ENCODE results near the gene SHC4. TPM values are rescaled to one million over a fixed set of nuclear protein-coding genes. Genes with fewer than 3 reads are reported as not detected.

SHC4 gene
- total RNA-seq, 1 experiment from 2014 or later = 0.26 TPM

DNA sequence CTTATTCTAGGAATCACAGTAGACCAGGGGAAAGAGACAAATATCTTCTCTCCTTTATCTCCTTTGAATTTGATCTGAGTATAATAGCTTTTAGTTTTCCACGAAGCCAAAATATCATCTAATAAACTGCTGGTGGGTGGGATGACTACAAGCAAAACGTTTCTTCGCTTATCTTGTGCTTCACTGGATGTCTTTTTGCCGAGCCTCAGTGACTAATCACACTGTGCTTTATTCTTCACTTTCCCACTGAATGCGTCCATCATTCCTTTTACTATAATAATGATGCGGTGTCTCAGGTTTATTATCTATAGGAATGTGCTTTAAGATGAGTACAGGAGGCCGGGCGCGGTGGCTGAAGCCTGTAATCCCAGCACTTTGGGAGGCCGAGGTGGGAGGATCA lies 185.4 kb downstream of the SHC4 start:
- intact Hi-C loops (cut with micrococcal nuclease) = no loop called here
- BruUV-seq (replicated peaks) = no TSS peak
- Mint-ChIP-seq H3K9me3 (ENCODE audit: unreplicated experiment) (no peaks in the 10 kb centered on the region), H3K4me1 (ENCODE audit: insufficient read depth, unreplicated experiment) (no peaks in the 10 kb centered on the region), H3K4me3 (ENCODE audit: unreplicated experiment) (no peak overlapping the region), H3K36me3 (ENCODE audit: insufficient read depth, unreplicated experiment) (peaks cover 4% of the 10 kb centered on the region), H3K27me3 (ENCODE audit: insufficient read depth, unreplicated experiment) (no peaks in the 10 kb centered on the region), H3K27ac (ENCODE audit: low read depth, unreplicated experiment) (no peak overlapping the region)
- DNase-seq (ENCODE audit: unreplicated experiment) = no peak
- POLR2A ChIA-PET = interaction anchor here (1.8 kb wide), 1 partner anchor 56 kb away, joined by 5 read pairs; no protein-coding TSS in a partner anchor
- CTCF ChIA-PET = interaction anchor here (1.1 kb wide), 1 partner anchor 23 kb away, joined by 5 read pairs; no protein-coding TSS in a partner anchor
- TF ChIP-seq, protein P1, sequence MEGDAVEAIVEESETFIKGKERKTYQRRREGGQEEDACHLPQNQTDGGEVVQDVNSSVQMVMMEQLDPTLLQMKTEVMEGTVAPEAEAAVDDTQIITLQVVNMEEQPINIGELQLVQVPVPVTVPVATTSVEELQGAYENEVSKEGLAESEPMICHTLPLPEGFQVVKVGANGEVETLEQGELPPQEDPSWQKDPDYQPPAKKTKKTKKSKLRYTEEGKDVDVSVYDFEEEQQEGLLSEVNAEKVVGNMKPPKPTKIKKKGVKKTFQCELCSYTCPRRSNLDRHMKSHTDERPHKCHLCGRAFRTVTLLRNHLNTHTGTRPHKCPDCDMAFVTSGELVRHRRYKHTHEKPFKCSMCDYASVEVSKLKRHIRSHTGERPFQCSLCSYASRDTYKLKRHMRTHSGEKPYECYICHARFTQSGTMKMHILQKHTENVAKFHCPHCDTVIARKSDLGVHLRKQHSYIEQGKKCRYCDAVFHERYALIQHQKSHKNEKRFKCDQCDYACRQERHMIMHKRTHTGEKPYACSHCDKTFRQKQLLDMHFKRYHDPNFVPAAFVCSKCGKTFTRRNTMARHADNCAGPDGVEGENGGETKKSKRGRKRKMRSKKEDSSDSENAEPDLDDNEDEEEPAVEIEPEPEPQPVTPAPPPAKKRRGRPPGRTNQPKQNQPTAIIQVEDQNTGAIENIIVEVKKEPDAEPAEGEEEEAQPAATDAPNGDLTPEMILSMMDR (IDR thresholded peaks at IDR 0.05; ENCODE audit: unreplicated experiment) = no peak

DNA sequence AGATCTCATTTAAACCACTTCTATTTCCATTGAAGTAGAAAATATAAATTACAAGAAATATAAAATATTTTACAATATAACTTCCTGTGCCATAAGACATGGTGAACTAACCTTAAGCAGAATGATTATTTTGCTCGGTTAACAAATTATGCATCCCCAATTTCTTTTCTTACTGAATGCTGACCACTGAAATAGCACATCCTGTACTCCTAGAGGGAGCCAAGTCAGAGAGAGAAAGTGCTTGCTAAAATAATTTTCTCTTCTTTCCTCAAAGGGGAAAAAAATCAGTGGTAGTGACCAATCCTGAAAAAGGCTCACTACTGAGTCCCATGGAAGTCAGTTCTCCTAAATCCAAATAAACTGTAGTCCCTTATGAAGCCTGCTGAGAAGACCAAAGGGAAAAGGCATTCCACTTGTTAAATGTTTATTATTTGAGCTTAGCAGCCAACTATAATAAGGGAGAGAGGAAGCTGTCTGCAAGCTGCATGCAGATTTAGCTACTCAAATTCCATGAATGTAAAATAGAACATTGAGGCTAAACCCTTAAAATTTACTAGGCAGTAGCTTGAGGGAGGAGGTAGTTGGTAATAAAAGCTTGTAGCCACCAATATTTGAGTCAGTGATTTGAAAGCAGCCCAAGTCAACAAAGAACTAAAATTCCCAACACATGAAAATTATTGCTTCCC lies 185.9 kb downstream of the SHC4 start:
- intact Hi-C loops (cut with micrococcal nuclease) = no loop called here
- Mint-ChIP-seq H3K27me3 (ENCODE audit: insufficient read depth, unreplicated experiment) (no peaks in the 10 kb centered on the region), H3K36me3 (ENCODE audit: insufficient read depth, unreplicated experiment) (peaks cover 5% of the 10 kb centered on the region), H3K4me1 (ENCODE audit: insufficient read depth, unreplicated experiment) (no peaks in the 10 kb centered on the region), H3K4me3 (ENCODE audit: unreplicated experiment) (no peak overlapping the region), H3K27ac (ENCODE audit: low read depth, unreplicated experiment) (no peak overlapping the region), H3K9me3 (ENCODE audit: unreplicated experiment) (no peaks in the 10 kb centered on the region)
- ChIA-PET CTCF (interaction anchor here (0.6 to 1.1 kb wide), 2 partner anchors 24 to 50 kb away, joined by 4 to 5 read pairs; no protein-coding TSS in a partner anchor), POLR2A (interaction anchor here (0.6 to 1.8 kb wide), 2 partner anchors 56 to 107 kb away, joined by 3 to 5 read pairs; no protein-coding TSS in a partner anchor)
- DNase-seq (ENCODE audit: unreplicated experiment) = no peak
- TF ChIP-seq, protein P1 (IDR thresholded peaks at IDR 0.05; ENCODE audit: unreplicated experiment) = no peak
- no TSS peak for BruUV-seq (replicated peaks)

DNA sequence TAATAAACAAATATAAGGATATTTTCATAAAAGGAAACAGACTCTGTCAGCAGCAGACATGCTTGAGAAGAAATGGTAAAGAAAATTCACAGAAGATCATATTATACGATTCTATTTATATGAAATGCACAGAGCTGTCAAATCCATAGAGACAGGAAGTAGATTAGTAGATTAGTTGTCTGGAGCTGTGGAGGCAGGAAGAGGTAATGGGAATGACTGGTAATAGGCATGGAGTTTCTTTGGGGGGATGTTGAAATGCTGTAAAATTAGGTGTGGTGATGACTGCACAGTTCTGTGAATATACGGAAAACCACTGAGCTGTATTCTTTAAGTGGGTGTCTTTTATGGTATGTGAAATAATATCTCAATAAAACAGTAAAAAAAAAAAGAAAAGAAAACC lies 188.2 kb downstream of the SHC4 start:
- intact Hi-C loops (cut with micrococcal nuclease) = no loop called here
- no TSS peak for BruUV-seq (replicated peaks)
- Mint-ChIP-seq H3K27me3 (ENCODE audit: insufficient read depth, unreplicated experiment) (no peaks in the 10 kb centered on the region), H3K4me3 (ENCODE audit: unreplicated experiment) (no peak overlapping the region), H3K4me1 (ENCODE audit: insufficient read depth, unreplicated experiment) (no peaks in the 10 kb centered on the region), H3K9me3 (ENCODE audit: unreplicated experiment) (no peaks in the 10 kb centered on the region), H3K27ac (ENCODE audit: low read depth, unreplicated experiment) (no peak overlapping the region), H3K36me3 (ENCODE audit: insufficient read depth, unreplicated experiment) (peaks cover 11% of the 10 kb centered on the region)
- TF ChIP-seq, protein P1 (IDR thresholded peaks at IDR 0.05; ENCODE audit: unreplicated experiment) = no peak
- ChIA-PET CTCF (interaction anchor here (0.6 to 0.7 kb wide), 2 partner anchors 11 to 188 kb away, joined by 3 read pairs; no protein-coding TSS in a partner anchor), POLR2A (interaction anchor here (0.6 to 1.4 kb wide), 4 partner anchors 15 to 93 kb away, joined by 3 to 4 read pairs (median 4); no protein-coding TSS in a partner anchor)
- DNase-seq (ENCODE audit: unreplicated experiment) = no peak

DNA sequence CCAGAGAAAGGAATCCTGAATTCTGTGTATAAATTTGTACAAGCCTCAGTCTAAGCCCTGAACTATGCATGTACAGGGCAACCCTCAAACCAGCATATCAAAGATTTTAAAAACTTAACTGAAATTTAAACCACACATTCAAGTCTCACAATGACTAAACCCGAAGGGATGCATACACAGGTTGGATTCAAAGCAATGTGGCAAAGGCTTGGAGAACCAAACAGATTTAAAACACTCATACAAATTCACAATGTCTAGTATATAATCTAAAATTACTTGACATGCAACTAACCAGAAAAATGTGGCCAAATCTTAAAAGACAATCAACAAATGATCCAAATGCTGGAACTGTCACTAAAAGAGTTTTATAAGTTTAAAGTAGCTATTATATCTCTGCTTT lies 189.2 kb downstream of the SHC4 start:
- CTCF ChIA-PET = no interaction called here
- no peak for DNase-seq (ENCODE audit: unreplicated experiment)

More for the DNA sequence above, 189.2 kb downstream of the SHC4 start:
- no TSS peak for BruUV-seq (replicated peaks)
- H3K27me3 Mint-ChIP-seq (ENCODE audit: insufficient read depth, unreplicated experiment) = no peaks in the 10 kb centered on the region
- intact Hi-C loops (cut with micrococcal nuclease) = no loop called here
- peaks cover 12% of the 10 kb centered on the region for H3K36me3 Mint-ChIP-seq (ENCODE audit: insufficient read depth, unreplicated experiment)
- no peaks in the 10 kb centered on the region for H3K9me3 Mint-ChIP-seq (ENCODE audit: unreplicated experiment)
- H3K27ac Mint-ChIP-seq (ENCODE audit: low read depth, unreplicated experiment) = no peak overlapping the region
- POLR2A ChIA-PET = interaction anchor here (0.7 to 1.4 kb wide), 3 partner anchors 16 to 105 kb away, joined by 4 read pairs; no protein-coding TSS in a partner anchor
- H3K4me1 Mint-ChIP-seq (ENCODE audit: insufficient read depth, unreplicated experiment) = no peaks in the 10 kb centered on the region
- TF ChIP-seq, protein P1 (IDR thresholded peaks at IDR 0.05; ENCODE audit: unreplicated experiment) = no peak
- H3K4me3 Mint-ChIP-seq (ENCODE audit: unreplicated experiment) = no peak overlapping the region

Other genes starting within 250 kb of the SHC4 start
- 6.4 and 6.5 TPM in 2 replicates for gene CEP152, start 152.8 kb downstream of the SHC4 start, total RNA-seq (2022)
- gene EID1, start 85.8 kb downstream of the SHC4 start, total RNA-seq (2022) = 91.3 and 110 TPM in 2 replicates
- 19.6 and 32.3 TPM in 2 replicates for gene SECISBP2L, start 82.5 kb upstream of the SHC4 start, total RNA-seq (2022)
- 123 and 132 TPM in 2 replicates for gene COPS2, start 191.7 kb upstream of the SHC4 start, total RNA-seq (2022)
- 41.6 and 43.5 TPM in 2 replicates for gene GALK2, start 206.3 kb upstream of the SHC4 start, total RNA-seq (2022)